NOMO-1 (cell line): Measurements from ENCODE around the gene DLGAP4.
A peak's percentile ranks its signal among the peaks of the same experiment; 100 is the strongest.

Experiments
- DNase-seq, 2 experiments: peaks; one replicate each; lab custom pipeline; 2025; ENCODE audit not compliant: unreplicated experiment in 2 of 2; lab: John Stamatoyannopoulos, UW

DLGAP4 gene

DNA sequence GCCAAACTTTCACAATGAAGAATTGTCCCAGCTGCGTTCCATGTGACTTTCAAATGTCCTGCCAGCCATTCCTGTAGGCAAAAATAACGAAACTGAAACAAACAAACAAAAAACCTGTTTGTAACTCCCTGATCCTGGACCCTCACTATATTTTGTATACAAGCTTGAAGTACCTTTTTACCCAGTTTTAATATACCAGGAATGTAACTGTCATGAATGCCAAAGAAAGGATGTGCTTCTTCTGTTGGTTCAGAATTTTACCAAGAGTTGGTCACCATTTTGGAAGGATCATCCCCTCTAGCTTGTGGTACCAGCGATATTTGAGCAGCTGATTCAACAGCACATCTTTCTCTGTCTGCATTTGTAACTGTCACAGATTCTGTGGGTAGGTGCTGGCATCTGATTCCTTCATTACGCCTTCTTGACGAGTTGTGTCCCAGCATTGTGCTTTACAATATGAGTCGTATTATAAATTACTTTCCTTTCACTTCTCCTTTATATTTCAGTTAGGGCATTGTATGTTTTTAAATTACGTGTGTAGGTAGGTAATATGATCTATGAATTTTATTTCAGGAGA is 93.9 kb downstream of the DLGAP4 start:
- DNase-seq, result peak in 1 of 2 experiments; percentile 20

- DNase-seq, result no peak
Observed at GRCh38 chr20:36400909-36401735, 95.0 kb downstream of the DLGAP4 start.

- DNase-seq, result peak in 1 of 2 experiments; percentile 11
Observed at GRCh38 chr20:36402708-36403107, 96.6 kb downstream of the DLGAP4 start.

- DNase-seq, result no peak
Observed at GRCh38 chr20:36404435-36404978, 98.4 kb downstream of the DLGAP4 start.

- no peak for DNase-seq
Observed at GRCh38 chr20:36405255-36405654, 99.1 kb downstream of the DLGAP4 start.

- DNase-seq, result no peak
Observed at GRCh38 chr20:36407199-36407733, 101.1 kb downstream of the DLGAP4 start.

DNA sequence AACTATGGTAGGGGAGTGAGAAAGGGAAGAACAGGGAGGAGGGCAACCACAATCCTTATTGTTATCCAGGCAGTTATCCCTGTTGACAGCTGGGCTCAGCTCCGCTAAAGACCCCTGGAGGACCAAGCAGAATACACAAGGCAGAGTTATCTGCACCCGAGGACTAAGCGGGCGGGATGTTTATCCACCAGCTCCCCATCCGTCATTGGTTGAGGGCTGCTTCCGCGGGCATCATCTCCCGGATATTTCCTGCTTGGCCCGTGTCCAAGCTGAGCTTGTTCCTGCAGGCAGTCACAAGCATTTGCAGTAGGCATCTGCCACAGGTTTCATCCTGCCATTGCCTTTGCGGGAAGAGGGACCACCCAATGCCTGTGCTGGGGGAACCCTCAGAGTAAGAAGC is 102.1 kb downstream of the DLGAP4 start:
- no peak for DNase-seq

DNA sequence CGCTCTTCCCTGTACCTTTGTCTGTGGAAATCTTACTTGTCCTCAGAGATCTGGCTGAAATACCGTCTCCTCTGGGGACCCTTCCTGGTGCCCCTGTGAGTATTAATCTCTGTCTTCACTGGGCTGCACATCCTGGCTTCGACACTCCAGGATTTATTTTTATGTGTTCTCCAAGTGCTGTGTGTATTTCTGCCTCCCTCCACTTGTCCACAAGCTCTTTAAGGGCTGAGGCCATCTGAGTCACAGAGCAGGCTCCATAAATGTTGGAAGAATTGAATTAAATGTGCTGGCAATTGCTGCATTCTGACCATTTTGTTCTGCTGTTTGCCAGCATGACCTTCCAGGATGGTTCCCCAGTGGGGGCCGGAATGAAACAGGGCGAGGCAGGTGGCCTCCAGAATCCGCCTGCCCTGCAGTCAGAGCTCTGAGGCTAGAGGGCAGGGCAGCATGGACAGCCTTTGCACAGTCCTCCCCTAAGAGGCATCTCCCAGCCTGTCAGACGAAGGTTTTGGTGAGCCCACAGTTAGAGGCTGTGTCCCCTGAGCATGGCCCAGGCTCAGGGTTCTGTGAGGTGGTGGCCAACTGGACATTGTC is 105.8 kb downstream of the DLGAP4 start:
- DNase-seq, result no peak

DNA sequence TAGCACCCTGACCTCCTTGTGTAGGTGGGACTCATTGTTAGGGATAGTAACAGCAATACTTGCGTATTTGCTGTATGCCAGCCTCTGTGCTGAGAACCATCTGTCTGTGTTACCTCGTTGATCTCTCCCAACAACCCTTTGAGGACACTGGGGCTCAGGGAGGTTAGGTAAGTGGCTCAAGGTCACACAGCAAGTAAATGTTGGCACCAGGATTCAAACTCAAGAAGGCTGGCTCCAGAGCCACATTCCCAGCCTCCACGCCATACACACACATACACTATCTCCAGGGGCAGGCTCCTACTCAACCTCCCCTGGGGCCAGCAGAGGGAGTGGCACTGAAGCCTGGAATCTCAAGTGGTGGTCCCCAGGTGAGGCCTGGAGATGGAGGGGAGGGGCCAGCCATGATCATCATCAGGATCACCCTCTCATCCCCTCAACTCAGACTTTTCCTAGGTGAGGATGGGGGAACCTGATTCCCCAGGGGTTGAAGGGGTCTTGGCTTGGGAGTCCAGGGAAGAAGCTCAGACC is 109.4 kb downstream of the DLGAP4 start:
- no peak for DNase-seq

GRCh38 chr20:36418711-36419110 is 112.6 kb downstream of the DLGAP4 start:
- no peak for DNase-seq

DNA sequence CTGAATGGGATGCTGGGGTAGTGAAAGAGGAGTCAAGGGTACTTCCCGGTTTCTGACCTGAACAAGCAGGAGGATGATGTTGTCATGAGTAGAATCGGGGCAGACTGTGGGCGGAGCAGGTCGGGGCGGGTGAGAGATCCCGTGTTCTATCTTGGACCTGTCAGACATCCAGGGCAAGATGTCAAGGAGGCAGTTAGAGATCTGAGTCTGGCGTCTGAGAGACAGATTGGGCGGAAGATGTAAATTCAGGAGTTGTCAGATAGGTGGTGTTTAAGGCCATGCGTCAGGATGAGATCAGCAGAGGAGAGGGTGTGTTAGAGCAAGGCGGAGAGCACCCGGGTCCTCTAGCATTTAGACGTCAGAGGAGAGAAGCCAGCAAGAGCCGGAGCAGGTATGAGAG is 115.5 kb downstream of the DLGAP4 start:
- DNase-seq, result no peak

DNA sequence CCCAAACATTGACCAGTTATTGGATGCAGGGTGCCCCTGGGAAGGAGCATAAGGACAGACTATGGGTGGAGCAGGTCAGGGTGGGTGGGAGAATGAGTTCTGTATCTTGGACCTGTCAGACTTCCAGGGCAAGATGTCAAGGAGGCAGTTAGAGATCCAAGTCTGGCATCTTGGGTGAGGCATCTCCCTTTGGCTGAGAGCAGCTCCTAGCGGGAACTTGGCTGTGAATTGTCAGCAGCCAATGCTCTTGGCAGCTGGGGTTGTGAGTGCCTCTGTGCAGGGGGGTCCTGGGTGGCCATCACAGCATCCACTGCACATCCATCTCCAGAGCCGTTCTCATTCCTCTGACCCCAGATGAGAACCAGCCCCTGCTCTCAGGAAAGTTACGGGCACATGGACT is 118.2 kb downstream of the DLGAP4 start:
- no peak for DNase-seq

DNA sequence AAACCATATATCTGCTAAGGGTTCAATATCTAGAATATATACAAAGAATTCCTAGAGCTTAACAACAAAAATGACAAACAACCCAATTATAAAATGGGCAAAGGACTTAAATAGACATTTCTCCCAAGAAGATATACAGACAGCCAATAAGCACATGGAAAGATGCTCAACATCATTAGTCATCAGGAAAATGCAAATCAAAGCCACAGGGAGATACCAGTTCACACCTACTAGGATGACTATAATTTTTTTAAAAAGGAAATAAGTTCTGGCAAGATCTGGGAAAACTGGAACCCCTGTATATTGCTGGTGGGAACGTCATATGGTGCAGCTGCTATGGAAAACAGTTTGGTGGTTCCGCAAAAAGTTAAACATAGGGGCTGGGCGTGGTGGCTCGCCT is 119.0 kb downstream of the DLGAP4 start:
- no peak for DNase-seq

GRCh38 chr20:36431604-36432003 is 125.5 kb downstream of the DLGAP4 start:
- no peak for DNase-seq

- no peak for DNase-seq
Observed at GRCh38 chr20:36432096-36432495, 126.0 kb downstream of the DLGAP4 start.

GRCh38 chr20:36434383-36434782 is 128.2 kb downstream of the DLGAP4 start:
- DNase-seq, result no peak

DNA sequence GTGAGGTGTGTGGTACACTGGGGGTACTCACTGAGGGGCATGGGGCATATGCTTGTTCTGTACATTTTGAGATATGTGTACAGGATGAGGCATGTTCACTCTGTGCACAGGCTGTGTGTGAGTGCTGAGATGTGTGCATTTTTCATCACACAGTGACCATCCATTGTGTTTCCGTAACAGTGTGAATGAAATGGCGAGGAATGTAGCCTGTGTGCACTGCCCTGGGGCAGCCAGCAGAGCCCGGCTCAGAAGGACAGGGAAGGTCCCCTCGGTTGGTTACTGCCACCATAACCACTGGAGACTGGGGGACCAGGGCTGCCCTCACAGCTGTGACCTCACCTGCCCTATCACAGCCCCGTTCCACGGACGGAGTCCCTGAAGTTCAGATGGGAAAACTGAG is 129.0 kb downstream of the DLGAP4 start:
- no peak for DNase-seq

DNA sequence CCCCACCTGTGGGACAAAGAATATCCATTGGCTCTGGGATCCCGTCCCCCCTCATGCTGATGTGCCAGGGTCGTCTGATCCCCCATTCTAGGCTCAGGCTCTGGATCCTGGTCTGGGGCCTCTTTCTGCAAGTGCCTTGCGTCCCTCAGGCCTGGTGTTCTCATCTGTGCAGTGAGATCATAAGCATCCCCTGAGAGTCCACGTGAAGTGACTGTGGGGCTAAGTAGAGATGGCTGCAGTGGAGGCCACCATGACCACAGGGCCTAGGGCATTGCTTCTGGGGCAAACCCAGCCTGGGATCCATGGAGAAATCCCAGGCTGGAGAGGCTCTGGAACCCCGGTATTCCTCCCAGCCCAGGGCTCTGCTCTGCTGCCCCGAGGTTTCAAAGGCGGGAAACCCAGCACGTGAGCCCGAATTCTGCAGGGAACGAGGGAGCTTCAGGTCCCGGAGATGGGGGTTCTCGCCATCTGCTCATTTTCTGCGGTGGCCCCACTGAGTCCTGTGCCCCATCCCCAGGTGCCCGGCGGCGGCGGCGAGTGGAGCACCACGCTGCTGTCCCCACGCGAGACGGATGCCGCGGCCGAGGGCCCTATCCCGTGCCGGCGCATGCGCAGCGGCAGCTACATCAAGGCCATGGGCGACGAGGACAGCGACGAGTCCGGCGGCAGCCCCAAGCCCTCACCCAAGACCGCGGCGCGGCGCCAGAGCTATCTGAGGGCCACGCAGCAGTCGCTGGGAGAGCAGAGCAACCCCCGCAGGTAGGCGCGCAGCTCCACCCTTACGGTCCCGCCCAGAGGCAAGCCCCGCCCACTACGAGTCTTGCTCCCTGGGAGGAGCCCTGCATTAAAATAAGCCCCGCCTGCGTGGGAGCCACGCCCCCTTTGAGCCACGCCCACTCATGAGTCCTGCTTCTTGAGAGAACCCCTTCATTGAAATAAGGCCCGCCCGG is 129.7 kb downstream of the DLGAP4 start:
- DNase-seq, result peak; percentile 59 to 83

- peak; percentile 29 to 38 for DNase-seq
Observed at GRCh38 chr20:36439040-36439730, 133.0 kb downstream of the DLGAP4 start.

GRCh38 chr20:36439731-36440072 is 133.6 kb downstream of the DLGAP4 start:
- no peak for DNase-seq
